Measurements from ENCODE around the gene KHDRBS2.

Gene KHDRBS2

GRCh38 chr6:62192593-62192992 lies 93.4 kb downstream of the KHDRBS2 start:
- DNase-seq (ENCODE audit: extremely low read depth in 1 of 2, low read depth in 1 of 2), result no peak

GRCh38 chr6:62175195-62175594 lies 110.8 kb downstream of the KHDRBS2 start:
- DNase-seq (ENCODE audit: extremely low read depth in 1 of 2, low read depth in 1 of 2), result no peak

GRCh38 chr6:62174548-62174947 lies 111.5 kb downstream of the KHDRBS2 start:
- DNase-seq (ENCODE audit: extremely low read depth in 1 of 2, low read depth in 1 of 2), result no peak

GRCh38 chr6:62167736-62168135 lies 118.3 kb downstream of the KHDRBS2 start:
- DNase-seq (ENCODE audit: extremely low read depth in 1 of 2, low read depth in 1 of 2), result no peak

GRCh38 chr6:62162858-62163257 lies 123.2 kb downstream of the KHDRBS2 start:
- DNase-seq (ENCODE audit: extremely low read depth in 1 of 2, low read depth in 1 of 2), result no peak

GRCh38 chr6:62152796-62153195 lies 133.2 kb downstream of the KHDRBS2 start:
- no peak for DNase-seq (ENCODE audit: extremely low read depth in 1 of 2, low read depth in 1 of 2)

GRCh38 chr6:62150048-62150663 lies 135.9 kb downstream of the KHDRBS2 start:
- no peak for DNase-seq (ENCODE audit: extremely low read depth in 1 of 2, low read depth in 1 of 2)

- no peak for DNase-seq (ENCODE audit: extremely low read depth in 1 of 2, low read depth in 1 of 2)
These were observed 138.8 kb downstream of the KHDRBS2 start for GRCh38 chr6:62146954-62147853.

GRCh38 chr6:62129127-62129526 lies 156.9 kb downstream of the KHDRBS2 start:
- no peak for DNase-seq (ENCODE audit: extremely low read depth in 1 of 2, low read depth in 1 of 2)

GRCh38 chr6:62119401-62119800 lies 166.6 kb downstream of the KHDRBS2 start:
- DNase-seq (ENCODE audit: extremely low read depth in 1 of 2, low read depth in 1 of 2), result no peak

GRCh38 chr6:62103186-62103859 lies 182.7 kb downstream of the KHDRBS2 start:
- DNase-seq (ENCODE audit: extremely low read depth in 1 of 2, low read depth in 1 of 2), result no peak

GRCh38 chr6:62102387-62102786 lies 183.6 kb downstream of the KHDRBS2 start:
- no peak for DNase-seq (ENCODE audit: extremely low read depth in 1 of 2, low read depth in 1 of 2)

- no peak for DNase-seq (ENCODE audit: extremely low read depth in 1 of 2, low read depth in 1 of 2)
These were observed 195.4 kb downstream of the KHDRBS2 start for GRCh38 chr6:62090442-62091229.

- DNase-seq (ENCODE audit: extremely low read depth in 1 of 2, low read depth in 1 of 2), result no peak
These were observed 196.2 kb downstream of the KHDRBS2 start for GRCh38 chr6:62089781-62090180.

GRCh38 chr6:62086047-62086446 lies 200.0 kb downstream of the KHDRBS2 start:
- no peak for DNase-seq (ENCODE audit: extremely low read depth in 1 of 2, low read depth in 1 of 2)

- no peak for DNase-seq (ENCODE audit: extremely low read depth in 1 of 2, low read depth in 1 of 2)
These were observed 210.2 kb downstream of the KHDRBS2 start for GRCh38 chr6:62075869-62076268.

- DNase-seq (ENCODE audit: extremely low read depth in 1 of 2, low read depth in 1 of 2), result no peak
These were observed 226.1 kb downstream of the KHDRBS2 start for GRCh38 chr6:62059901-62060300.

- no peak for DNase-seq (ENCODE audit: extremely low read depth in 1 of 2, low read depth in 1 of 2)
These were observed 228.7 kb downstream of the KHDRBS2 start for GRCh38 chr6:62057300-62057699.

- no peak for DNase-seq (ENCODE audit: extremely low read depth in 1 of 2, low read depth in 1 of 2)
These were observed 240.5 kb downstream of the KHDRBS2 start for GRCh38 chr6:62045502-62045901.

- no peak for DNase-seq (ENCODE audit: extremely low read depth in 1 of 2, low read depth in 1 of 2)
These were observed 242.9 kb downstream of the KHDRBS2 start for GRCh38 chr6:62043084-62043483.

- DNase-seq (ENCODE audit: extremely low read depth in 1 of 2, low read depth in 1 of 2), result no peak
These were observed 243.6 kb downstream of the KHDRBS2 start for GRCh38 chr6:62042429-62042828.
